Activated CD4-positive, alpha-beta T cell treated with anti-CD3 and anti-CD28 coated beads, Interleukin-2, amount 10 ng/mL, durations not matched to agents 24 days and 14 days (primary cell): Measurements from ENCODE around the gene AP1M2. TPM values are rescaled to one million over a fixed set of nuclear protein-coding genes. Genes with fewer than 3 reads are reported as not detected.
"Not testable (repeated sequence)": the region's sequence is repeated elsewhere in the genome, so short reads cannot be mapped to it uniquely, and the experiment has no call there.

Experiments used
- DNase-seq: peaks from one replicate; pipeline ENCODE4 v3.0.0; 2022
- H3K27ac Mint-ChIP-seq: one replicate; pipeline ENCODE4 v1.8.0; 2022; ENCODE audit warnings: mild to moderate bottlenecking, mixed read lengths
- H3K27me3 Mint-ChIP-seq: one replicate; pipeline ENCODE4 v1.8.0; 2022; ENCODE audit warnings: mixed read lengths
- H3K36me3 Mint-ChIP-seq: one replicate; pipeline ENCODE4 v1.8.0; 2022; ENCODE audit warnings: low read depth, mild to moderate bottlenecking, mixed read lengths
- H3K4me1 Mint-ChIP-seq: one replicate; pipeline ENCODE4 v1.8.0; 2021; ENCODE audit warnings: mixed read lengths
- H3K4me3 Mint-ChIP-seq: one replicate; pipeline ENCODE4 v1.8.0; 2022; ENCODE audit warnings: mild to moderate bottlenecking, moderate library complexity, mixed read lengths
- H3K9me3 Mint-ChIP-seq: one replicate; pipeline ENCODE4 v1.8.0; 2021; ENCODE audit warnings: mixed read lengths
- intact Hi-C: fragments of 100-400 bp; cut with micrococcal nuclease; formaldehyde crosslinking; loops from one replicate; pipeline ENCODE4 v1.15.1; 2023
- total RNA-seq: library from RNA; stranded (reverse); gene quantifications from 2 replicates; pipeline ENCODE4 v1.2.3, GENCODE V29; 2022

Gene AP1M2
- total RNA-seq, 1 donor from 2014 or later: not detected

DNA sequence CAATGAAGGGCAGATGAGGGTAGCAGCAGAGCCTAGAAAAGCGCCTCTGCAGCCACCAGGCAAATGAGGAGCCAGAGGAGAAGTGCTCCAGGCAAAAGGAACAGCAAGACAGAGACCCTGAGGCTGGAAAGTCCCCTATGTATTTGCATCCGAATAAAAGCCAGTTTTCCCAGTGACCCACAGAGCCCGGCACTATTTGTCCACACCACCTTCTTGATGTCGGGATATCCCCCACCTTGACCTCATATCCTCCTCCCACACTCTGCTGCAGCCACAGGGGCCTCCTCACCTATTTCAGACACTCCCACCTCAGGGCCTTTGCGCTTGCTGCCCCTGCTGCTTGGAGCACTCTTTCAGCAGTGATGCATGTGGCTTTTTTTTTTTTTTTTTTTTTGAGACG, 36.8 kb downstream of the AP1M2 start:
- H3K4me1 Mint-ChIP-seq: peaks cover 38% of the 10 kb centered on the region
- no peak overlapping the region for H3K4me3 Mint-ChIP-seq
- no peak overlapping the region for H3K27ac Mint-ChIP-seq
- no peak for DNase-seq
- no peaks in the 10 kb centered on the region for H3K27me3 Mint-ChIP-seq
- H3K36me3 Mint-ChIP-seq: peaks cover 51% of the 10 kb centered on the region
- intact Hi-C loops: loop anchor here (5.0 kb wide), 1 partner anchor 38 kb away; no protein-coding TSS in a partner anchor
- H3K9me3 Mint-ChIP-seq: no peaks in the 10 kb centered on the region

DNA sequence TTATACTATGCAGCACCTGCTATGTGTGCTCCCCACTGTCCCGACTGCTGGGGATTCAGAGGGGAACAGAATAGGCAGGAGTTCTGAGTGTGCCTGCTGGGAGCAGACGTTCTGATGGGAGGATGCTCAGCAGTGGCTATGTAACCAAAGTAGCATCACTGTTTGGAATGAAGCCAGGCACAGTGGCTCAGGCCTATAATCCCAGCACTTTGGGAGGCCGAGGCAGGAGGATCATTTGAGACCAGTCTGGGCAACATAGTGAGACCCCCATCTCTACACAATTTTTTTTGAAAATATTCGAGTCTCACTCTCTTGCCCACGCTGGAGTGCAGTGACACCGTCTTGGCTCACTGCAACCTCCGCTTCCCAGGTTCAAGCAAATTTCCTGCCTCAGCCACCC, 37.4 kb downstream of the AP1M2 start:
- Mint-ChIP-seq H3K9me3 (no peaks in the 10 kb centered on the region), H3K4me3 (no peak overlapping the region), H3K36me3 (peaks cover 49% of the 10 kb centered on the region), H3K27me3 (no peaks in the 10 kb centered on the region), H3K4me1 (peaks cover 38% of the 10 kb centered on the region), H3K27ac (no peak overlapping the region)
- DNase-seq: no peak
- intact Hi-C loops: loop anchor here (5.0 kb wide), 1 partner anchor 37 kb away; no protein-coding TSS in a partner anchor

DNA sequence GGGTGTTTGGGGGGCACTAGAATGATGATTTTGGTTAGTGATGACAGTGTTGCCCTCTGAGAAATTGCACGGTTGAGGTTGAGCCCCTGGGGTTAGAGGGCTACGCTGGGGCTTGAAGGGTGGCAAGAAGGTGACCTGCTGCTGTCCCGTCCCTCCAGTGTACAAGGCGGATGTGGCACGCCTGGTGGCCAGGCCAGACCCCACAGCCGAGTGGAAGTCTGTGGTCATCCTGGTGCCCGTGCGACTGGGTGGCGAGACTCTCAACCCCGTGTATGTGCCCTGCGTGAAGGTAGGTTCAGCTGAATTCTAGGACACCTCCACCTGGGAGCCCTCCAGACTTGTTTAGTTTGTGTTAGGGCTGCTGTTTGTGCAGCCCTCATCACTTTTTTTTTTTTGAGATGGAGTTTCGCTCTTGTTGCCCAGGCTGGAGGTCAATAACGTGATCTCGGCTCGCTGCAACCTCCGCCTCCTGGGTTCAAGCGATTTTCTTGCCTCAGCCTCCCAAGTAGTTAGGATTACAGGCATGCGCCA, 38.3 kb downstream of the AP1M2 start:
- no peak overlapping the region for H3K27ac Mint-ChIP-seq
- peaks cover 29% of the 10 kb centered on the region for H3K4me1 Mint-ChIP-seq
- H3K27me3 Mint-ChIP-seq: no peaks in the 10 kb centered on the region
- no peak for DNase-seq
- intact Hi-C loops: no loop called here
- H3K9me3 Mint-ChIP-seq: no peaks in the 10 kb centered on the region
- peaks cover 43% of the 10 kb centered on the region for H3K36me3 Mint-ChIP-seq
- H3K4me3 Mint-ChIP-seq: no peak overlapping the region

DNA sequence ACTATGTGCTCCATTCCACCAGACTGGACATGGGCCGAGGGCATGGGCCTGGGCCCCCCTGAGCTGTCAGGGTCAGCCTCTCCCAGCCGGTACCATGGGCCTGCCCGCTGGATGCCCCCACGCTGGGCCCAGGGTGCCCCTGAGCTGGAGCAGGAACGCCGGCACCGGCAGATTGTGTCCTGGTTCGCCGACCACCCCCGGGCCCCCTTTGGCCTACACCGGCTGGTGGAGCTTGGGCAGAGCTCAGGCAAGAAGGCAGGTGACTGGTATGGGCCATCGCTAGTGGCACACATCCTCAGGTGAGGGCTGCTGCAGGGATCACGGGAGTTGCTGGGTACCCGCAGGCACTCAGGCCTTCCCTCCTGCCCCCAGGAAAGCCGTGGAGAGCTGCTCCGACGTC, 40.3 kb downstream of the AP1M2 start:
- no peaks in the 10 kb centered on the region for H3K9me3 Mint-ChIP-seq
- H3K27ac Mint-ChIP-seq: no peak overlapping the region
- peaks cover 27% of the 10 kb centered on the region for H3K36me3 Mint-ChIP-seq
- peaks cover 17% of the 10 kb centered on the region for H3K4me1 Mint-ChIP-seq
- no peak overlapping the region for H3K4me3 Mint-ChIP-seq
- intact Hi-C loops: no loop called here
- no peaks in the 10 kb centered on the region for H3K27me3 Mint-ChIP-seq
- DNase-seq: no peak

DNA sequence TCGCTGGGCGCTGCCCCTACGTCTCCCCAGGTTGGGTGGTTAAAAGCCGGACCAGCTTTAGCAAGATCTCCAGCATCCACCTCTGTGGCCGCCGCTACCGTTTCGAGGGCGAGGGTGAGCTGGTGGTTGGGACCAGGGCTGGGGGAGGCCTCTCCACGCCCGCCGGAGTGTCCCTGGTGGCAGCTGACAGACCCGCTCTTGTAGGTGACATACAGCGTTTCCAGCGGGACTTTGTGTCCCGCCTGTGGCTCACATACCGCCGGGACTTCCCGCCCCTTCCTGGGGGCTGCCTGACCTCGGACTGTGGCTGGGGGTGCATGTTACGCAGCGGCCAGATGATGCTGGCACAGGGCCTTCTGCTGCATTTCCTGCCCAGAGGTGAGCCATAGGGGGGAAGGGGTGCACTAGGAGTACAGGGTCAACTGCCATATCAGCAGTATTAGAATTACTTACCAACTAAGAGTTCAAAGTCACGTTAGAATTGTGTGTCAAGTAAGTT, 42.3 kb downstream of the AP1M2 start:
- intact Hi-C loops: no loop called here
- peaks cover 7% of the 10 kb centered on the region for H3K27me3 Mint-ChIP-seq
- no peaks in the 10 kb centered on the region for H3K9me3 Mint-ChIP-seq
- peak overlapping the region; percentile 90 for H3K4me3 Mint-ChIP-seq
- peaks cover 13% of the 10 kb centered on the region for H3K4me1 Mint-ChIP-seq
- peak overlapping the region; percentile 84 for H3K27ac Mint-ChIP-seq
- no peak for DNase-seq
- H3K36me3 Mint-ChIP-seq: peaks cover 17% of the 10 kb centered on the region

DNA sequence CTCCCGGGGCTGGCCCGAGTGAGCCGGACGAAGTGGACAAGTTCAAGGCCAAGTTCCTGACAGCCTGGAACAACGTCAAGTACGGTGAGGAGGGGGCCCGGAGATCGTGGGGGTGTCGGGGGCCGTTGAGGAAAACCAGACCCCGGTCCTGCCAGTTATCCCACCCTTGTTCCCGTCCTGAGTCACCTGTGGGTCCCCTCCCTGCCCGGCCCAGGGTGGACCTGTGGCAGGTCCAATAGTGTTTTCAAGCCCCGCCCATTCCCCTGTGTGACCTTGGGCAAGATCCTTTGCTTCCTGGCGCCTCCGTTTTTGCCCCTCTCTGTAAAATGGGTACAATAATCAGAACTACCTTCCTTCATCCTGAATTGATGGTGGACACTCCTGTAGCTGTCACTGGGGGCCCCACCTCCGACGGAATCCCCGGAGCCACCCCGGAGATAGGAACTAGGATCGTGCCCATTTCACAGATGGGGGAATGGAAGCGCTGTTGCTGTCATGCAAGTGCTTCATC, 42.8 kb downstream of the AP1M2 start:
- Mint-ChIP-seq H3K27me3 (peaks cover 8% of the 10 kb centered on the region), H3K4me1 (peaks cover 13% of the 10 kb centered on the region), H3K9me3 (no peaks in the 10 kb centered on the region), H3K27ac (peak overlapping the region; percentile 84), H3K36me3 (peaks cover 15% of the 10 kb centered on the region), H3K4me3 (peak overlapping the region; percentile 90)
- intact Hi-C loops: no loop called here
- peak; percentile 77 for DNase-seq

DNA sequence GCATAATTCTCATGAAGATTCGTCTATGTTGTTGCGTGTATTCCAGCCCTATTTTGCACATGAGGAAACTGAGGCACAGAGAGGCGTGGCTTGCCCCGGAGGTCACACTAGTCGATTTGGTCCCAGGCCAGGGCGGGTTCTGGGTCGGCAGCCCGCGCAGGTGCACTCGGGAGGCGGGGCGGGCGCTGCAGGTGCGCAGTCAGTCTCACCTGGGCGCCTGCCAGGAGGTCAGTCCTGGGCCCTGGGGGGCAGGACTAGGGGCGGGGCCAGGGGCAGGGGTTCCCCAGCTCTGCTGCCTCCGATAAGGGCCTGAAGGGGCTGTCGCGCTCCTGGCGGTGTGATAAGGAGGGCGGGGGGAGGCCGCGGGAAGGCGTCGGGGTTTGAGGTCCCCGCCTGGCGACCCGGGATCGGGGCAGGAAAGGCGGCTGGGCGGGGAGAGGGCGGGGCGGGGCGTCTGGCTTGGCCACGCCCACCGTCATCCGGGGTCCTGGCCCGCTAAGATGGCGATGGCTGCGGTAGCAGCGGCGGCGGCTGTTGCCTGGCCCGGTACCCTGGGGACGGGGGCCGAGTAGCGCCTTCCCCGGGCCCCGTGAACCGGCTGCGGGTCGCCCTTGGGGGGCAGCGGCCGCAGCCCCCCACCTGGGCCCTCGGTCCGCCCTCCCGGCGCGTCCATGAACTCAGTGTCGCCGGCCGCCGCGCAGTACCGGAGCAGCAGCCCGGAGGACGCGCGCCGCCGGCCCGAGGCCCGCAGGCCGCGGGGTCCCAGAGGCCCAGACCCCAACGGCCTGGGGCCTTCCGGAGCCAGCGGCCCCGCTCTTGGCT, 43.5 kb downstream of the AP1M2 start, which contains the start of gene ATG4D:
Gene ATG4D (plus strand): TSS at position 485 of the 822 bp plus-strand sequence. CDS start 187 bp downstream, at position 672.
- peak within 1 kb of the TSS; percentile 90 for H3K4me3 Mint-ChIP-seq
- peak within 1 kb of the TSS; percentile 84 for H3K27ac Mint-ChIP-seq
- H3K9me3 Mint-ChIP-seq: no peaks in the 10 kb centered on the region
- intact Hi-C loops: loop anchor here (1.0 to 2.0 kb wide), 2 partner anchors 25 to 29 kb away; partner anchors contain the start of gene CDKN2D
- DNase-seq: peak; percentile 93
- H3K4me1 Mint-ChIP-seq: peaks cover 13% of the 10 kb centered on the region
- H3K36me3 Mint-ChIP-seq: peaks cover 10% of the 10 kb centered on the region
- peaks cover 13% of the 10 kb centered on the region for H3K27me3 Mint-ChIP-seq

DNA sequence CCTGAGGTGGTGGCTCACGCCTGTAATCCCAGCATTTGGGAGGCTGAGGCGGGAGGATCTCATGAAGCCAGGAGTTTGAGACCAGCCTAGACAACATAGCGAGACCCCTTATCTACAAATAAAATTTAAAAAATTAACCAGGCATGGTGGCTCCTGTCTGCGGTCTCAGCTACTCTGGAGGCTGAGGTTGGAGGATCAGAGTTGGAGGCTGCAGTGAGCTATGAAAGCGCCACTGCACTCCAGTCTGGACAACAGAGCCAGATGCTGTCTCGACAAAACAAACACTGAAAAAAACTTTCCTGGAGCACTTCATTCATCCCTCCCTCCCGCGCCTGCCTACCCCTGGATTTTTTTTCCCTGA, 44.1 kb downstream of the AP1M2 start:
- peak overlapping the region; percentile 79 for H3K4me3 Mint-ChIP-seq
- H3K27me3 Mint-ChIP-seq: peaks cover 19% of the 10 kb centered on the region
- DNase-seq: no peak
- H3K36me3 Mint-ChIP-seq: peaks cover 5% of the 10 kb centered on the region
- no peak overlapping the region for H3K27ac Mint-ChIP-seq
- no peaks in the 10 kb centered on the region for H3K9me3 Mint-ChIP-seq
- H3K4me1 Mint-ChIP-seq: peaks cover 13% of the 10 kb centered on the region
- intact Hi-C loops: loop anchor here (1.0 to 2.0 kb wide), 2 partner anchors 26 to 29 kb away; partner anchors contain the start of gene CDKN2D

DNA sequence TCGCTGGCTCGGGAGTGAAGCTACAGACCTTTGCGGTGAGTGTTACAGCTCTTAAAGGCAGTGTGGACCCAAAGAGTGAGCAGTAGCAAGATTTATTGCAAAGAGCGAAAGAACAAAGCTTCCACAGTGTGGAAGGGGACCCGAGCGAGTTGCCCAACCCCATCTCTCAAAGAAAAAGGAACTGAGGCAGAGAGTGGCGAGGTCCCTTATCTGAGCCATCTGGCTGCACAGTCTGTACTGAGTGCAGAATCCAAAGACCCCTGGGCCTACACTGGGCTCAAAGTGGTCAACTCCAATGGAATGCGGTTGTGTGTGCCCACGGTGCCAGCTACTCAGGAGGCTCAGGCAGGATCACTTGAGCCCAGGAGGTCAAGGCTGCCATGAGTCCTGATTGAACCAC, 48.1 kb downstream of the AP1M2 start:
- H3K4me3 Mint-ChIP-seq, H3K36me3 Mint-ChIP-seq, H3K4me1 Mint-ChIP-seq, H3K9me3 Mint-ChIP-seq, intact Hi-C loops, H3K27ac Mint-ChIP-seq: not testable (repeated sequence)
- peak; percentile 50 for DNase-seq
- H3K27me3 Mint-ChIP-seq: peaks cover 31% of the 10 kb centered on the region

DNA sequence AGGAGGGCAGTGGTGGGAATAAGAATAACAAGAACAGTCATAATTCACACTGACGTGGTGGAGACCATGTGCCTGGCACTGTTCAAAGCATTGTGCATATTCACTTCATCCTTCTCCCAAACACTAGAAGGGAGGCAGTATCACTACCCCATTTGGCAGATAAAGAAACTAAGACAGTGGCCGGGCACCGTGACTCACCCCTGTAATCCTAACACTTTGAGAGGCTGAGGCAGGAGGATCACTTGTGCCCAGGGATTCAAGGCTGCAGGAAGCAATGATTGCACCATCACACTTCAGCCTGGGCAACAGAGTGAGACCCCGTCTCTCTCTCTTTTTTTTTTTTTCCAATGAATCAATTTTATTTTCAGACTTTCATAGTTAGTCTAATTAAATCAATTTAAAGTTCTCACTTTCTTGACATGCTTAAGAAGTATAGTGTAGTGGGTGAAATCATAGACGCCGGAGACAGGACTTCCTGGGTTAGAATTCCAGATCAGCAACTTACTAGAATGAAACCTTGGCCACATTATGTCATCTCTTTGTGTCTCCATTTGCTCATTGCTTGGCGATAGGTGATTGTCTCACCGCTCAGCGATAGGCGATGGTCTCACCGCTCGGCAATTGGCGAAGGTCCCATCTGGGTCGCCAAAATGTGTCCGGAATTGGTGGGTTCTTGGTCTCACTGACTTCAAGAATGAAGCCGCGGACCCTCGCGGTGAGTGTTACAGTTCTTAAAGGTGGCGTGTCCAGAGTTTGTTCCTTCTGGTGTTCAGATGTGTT, 48.7 kb downstream of the AP1M2 start:
- Mint-ChIP-seq H3K4me1 (peaks cover 5% of the 10 kb centered on the region), H3K9me3 (no peaks in the 10 kb centered on the region), H3K4me3 (no peak overlapping the region), H3K27me3 (peaks cover 31% of the 10 kb centered on the region), H3K36me3 (no peaks in the 10 kb centered on the region), H3K27ac (no peak overlapping the region)
- intact Hi-C loops: no loop called here
- no peak for DNase-seq

DNA sequence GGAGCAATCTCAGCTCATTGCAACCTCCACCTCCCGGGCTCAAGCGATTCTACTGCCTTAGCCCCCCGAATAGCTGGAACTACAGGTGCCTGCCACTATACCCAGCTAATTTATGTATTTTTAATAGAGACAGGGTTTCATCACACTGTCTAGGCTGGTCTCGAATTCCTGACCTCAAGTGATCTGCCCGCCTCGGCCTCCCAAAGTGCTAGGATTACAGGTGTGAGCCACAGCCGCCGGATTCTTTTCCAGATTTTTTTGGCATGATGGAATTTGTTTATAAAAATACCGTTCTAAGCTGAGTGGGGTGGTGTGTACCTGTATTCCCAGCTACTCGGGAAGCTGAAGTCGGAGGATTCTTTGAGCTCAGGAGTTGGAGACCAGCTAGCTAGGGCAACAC, 49.4 kb downstream of the AP1M2 start:
- Mint-ChIP-seq H3K27me3 (peaks cover 32% of the 10 kb centered on the region), H3K27ac (no peak overlapping the region), H3K4me3 (no peak overlapping the region), H3K9me3 (no peaks in the 10 kb centered on the region), H3K4me1 (peaks cover 3% of the 10 kb centered on the region), H3K36me3 (no peaks in the 10 kb centered on the region)
- intact Hi-C loops: no loop called here
- no peak for DNase-seq

DNA sequence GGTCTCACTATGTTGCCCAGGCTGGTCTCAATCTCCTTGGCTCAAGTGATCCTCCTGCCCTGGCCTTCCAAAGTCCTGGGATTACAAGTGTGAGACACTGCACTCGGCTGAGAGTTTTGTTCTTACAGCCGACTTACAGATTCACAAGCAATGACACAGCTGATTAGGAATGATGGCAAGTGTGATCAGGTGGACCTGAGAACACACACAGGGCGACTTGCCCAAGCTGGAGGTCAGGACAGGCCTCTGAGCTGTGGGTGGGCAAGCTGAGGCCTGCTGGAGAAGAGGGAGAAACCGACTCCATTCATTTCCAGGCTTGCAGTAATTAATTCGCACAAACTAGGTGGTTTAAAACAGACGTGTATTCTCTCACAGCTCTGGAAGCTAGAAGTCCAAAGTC, 51.5 kb downstream of the AP1M2 start:
- H3K4me3 Mint-ChIP-seq: no peak overlapping the region
- intact Hi-C loops: no loop called here
- peaks cover 37% of the 10 kb centered on the region for H3K27me3 Mint-ChIP-seq
- H3K36me3 Mint-ChIP-seq: no peaks in the 10 kb centered on the region
- H3K4me1 Mint-ChIP-seq: no peaks in the 10 kb centered on the region
- no peak overlapping the region for H3K27ac Mint-ChIP-seq
- no peak for DNase-seq
- H3K9me3 Mint-ChIP-seq: no peaks in the 10 kb centered on the region

DNA sequence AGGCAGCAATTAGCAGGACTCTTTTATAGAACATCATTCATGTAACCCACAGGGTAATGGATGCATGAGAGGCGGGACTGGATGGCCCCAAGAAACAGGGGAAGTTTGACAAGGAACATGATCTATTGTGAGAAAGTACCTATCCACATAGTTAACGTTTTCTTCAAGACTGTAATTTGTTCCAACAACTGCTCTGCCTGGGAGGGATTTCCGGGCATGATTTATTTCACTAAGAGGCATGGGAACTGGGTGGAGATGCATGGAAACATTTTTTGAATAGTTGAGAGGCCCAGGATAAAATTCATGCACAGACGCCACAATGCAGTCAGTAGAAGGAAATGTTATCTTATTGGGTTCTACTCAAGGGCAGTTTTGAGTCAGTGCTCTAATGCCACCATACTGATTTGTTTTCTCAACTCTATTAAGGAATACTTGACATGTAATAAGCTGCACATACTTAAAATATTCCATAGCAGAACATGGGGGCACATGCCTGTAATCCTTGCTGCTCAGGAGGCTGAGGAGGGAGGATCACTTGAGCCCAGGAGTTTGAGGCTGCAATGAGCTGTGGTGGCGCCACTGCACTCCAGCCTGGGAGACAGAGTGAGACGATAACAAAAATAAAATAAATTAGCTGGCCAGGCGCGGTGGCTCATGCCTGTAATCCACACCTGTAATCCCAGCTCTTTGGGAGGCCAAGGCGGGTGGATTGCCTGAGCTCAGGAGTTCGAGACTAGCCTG, 53.3 kb downstream of the AP1M2 start:
- H3K27ac Mint-ChIP-seq: no peak overlapping the region
- H3K36me3 Mint-ChIP-seq: no peaks in the 10 kb centered on the region
- intact Hi-C loops: no loop called here
- H3K4me1 Mint-ChIP-seq: no peaks in the 10 kb centered on the region
- no peaks in the 10 kb centered on the region for H3K9me3 Mint-ChIP-seq
- peaks cover 25% of the 10 kb centered on the region for H3K27me3 Mint-ChIP-seq
- no peak overlapping the region for H3K4me3 Mint-ChIP-seq
- DNase-seq: no peak
